ENCODE measurements around the gene LMCD1.

LMCD1 gene

DNA sequence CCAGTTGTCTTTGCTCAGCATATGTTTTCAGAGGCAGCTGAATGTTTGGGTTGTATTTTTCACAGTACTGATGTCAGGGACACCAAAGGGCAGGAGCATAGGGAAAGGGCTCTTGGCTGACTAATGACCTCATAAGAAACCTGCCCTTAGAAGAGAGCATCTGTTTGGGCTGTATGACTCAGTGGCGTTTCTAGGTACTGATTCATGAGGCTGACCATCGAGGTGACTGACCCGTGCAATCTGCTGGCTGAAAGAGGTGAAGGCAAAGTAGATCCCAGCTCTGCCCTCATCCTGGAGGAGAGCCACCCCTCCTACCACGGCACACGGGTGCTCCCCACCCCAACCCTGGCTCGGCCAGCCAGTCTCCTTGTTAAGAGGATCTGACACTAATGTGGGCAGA is 8.3 kb downstream of the LMCD1 start:
- DNase-seq, result no peak

DNA sequence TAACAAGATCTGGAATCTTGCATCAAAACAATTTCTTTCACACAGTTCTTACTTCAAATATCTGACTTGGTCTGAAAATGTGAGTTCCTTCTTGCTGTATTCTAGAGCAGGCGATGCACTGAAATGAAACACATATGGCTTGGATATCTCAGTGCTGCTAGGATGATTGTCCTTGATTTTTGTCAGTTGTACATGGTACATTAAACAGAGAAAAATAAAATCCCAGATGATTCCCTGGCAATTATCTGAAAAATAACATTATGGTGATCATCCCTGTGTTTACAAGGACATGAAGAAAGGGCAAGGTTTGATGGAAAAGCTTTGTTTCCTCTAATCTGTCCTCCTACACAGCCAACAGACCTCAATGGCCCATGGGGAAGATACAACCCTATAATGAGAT is 10.6 kb downstream of the LMCD1 start:
- DNase-seq, result no peak

DNA sequence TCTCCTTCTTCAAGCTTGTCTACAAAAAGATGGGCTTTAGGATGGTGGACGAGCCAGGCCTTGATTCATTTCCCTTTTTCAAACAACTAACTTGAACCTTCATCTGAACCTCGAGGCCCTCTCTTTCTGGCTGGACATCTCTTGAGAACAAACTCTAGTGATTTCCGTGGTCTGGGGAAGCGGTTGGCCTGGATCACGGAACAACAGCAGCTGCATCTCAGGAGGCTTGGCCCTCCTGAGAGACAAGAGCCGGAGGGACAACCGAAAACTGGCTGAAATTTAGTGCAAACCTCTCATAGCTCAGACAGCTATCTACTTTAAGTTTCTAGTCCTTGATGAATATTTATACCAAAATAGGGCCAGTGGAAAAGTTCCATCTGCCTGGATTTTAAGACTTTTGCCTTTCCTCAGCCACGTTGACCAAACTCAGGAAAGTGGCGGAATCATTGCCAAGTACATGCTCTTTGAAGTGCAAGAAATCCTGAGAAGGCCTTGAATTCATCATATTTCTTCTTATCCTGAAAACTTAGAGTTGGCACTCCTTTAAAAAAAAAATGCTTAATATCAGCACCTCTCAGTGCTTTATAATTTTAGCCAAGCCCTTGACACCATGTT is 14.5 kb downstream of the LMCD1 start:
- DNase-seq, result no peak

DNA sequence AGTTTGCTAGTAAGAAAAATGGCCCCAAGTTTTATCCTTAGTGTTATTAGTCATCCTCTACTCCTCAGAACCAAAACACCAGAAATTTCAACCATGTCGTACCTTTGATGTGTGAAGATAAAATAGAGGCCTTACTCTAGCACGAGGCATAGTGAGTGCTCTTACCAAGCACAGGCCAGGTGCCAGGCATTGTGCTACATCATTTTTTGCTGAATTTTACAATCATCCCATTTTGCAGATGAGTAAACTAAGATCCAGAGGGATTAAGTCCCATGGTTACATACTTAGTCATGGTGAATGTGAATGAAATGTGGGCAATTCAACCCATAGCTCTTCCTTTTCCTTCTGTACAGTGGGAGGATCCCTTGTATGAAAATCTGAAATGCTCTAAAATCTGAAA is 15.2 kb downstream of the LMCD1 start:
- no peak for DNase-seq

DNA sequence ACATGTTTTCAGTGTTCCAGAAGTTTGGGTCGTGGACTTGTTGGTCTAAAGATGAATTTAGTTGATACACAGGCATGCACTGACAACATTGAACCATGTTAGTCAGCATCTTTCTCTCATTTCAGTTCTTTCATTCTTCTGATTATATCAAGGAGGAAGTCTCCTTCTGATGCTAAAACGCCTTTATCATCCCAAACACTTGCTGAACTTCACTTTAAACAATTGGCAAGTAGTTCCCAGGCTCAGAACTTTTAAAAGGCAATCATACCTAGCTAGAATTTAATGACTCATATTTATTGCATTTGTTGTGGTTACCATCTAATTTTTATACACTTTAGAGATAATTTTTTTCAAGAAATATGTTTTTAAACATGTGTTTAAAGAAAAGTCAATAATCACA is 15.9 kb downstream of the LMCD1 start:
- no peak for DNase-seq

DNA sequence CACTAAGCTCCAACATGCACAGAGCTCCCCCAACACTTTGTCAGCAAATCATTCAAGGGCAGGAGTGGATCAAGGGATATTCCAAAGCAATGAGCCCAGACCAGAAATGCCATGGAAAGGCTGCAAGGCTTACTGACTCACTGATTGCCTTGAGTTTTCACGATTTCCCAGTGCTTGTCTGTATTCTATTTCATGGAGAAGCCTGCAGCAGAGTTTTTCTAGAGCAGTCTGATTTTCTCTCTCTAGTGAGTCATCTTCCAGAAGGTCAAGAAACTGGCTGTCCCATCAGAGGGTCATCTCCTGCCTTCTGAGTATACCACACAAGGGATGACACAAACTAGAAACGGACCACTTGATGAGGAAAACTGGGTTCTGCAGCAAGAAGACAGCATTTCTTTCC is 16.5 kb downstream of the LMCD1 start:
- DNase-seq, result no peak

DNA sequence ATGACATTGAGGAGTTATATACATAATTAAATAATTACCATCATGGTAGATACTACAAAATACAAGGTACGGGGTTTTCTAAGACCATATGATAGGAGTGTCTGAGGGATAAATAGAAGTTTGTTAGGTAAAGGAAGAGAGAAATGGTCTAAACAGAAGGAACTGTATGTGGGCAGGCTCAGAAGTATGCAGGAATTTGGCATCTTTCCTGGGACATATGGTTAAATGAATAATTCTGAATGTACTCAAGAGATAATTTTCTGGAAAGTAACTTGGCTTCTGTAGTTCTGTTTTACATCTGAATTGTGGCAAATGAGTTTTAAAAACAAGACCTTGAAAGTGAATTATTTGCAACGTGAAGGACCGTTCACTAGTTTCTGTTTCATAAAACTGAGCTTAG is 17.5 kb downstream of the LMCD1 start:
- DNase-seq, result no peak

DNA sequence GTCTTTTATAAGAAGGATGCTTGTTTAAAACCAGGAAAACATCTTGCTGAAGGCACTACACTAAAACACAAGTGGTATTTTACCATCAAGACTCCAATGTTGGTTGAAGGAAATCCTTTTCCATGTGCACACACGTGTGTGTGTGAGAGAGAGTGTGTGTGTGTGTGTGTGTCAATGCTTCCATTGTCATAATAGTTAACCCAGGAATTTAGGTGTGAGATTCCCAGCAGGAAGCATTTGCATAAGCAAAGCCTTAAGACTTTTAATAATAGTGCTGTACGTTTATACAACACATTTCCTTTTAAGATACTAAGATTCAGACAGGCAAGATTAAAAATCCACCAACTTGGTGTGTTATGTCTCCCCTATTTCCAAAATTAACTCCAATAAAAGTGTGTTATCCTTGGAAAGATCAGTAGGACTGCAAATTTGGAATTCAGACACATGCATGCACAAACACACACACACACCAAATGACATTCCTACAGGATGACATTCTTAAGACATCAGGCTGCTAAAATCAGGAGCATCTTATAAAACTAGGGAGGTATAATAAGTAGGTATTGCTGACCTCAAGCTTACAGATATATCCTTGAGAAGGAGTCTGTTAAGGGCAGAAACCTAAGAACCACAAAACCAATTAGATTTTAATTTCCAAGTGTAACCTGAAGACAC is 18.3 kb downstream of the LMCD1 start:
- DNase-seq, result no peak

DNA sequence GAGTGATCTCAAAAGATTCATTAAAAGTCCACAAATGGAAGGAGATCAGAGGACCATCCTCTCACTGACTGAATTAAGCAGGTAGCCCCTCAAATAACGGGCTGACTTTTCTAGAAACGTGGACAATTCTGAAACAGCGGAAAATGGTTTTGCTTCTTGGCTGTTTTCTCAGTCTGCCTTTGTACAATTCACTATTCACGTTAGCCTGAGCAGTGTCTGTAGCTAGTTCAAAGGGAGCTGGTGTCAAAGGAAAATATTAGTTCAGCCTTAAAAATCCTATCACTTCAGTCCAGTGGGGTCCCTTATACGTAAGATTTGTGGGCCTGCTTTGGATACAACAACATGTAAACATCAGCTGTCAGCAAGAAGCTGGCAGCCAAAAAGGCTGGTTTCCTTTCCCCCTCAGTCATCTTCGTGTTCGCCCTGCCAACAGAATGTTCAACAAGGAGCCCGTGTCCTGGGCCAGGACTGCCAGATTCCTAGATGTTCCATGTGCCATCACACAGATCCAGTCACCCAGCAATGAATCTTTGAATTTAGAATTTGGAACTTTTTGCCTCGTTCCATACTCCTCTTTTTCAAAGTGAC is 19.3 kb downstream of the LMCD1 start:
- no peak for DNase-seq

DNA sequence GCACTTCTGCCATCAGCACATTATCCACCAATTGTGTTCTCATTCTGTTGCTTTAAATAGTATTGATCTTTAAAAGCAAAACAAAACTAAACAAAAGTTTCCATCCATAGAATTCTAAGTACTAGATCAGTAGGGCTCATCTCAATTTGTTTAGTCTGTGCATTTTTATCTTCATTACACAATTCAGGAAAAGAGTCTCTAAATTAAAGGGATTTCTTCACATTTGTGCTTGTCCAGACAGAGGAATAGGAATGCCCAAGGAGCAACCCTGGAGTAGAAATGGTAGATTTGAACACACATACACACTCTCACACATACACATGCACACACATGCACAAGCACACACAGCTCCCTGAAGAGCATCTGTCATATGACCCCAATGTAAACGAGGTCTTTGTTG is 21.4 kb downstream of the LMCD1 start:
- no peak for DNase-seq

DNA sequence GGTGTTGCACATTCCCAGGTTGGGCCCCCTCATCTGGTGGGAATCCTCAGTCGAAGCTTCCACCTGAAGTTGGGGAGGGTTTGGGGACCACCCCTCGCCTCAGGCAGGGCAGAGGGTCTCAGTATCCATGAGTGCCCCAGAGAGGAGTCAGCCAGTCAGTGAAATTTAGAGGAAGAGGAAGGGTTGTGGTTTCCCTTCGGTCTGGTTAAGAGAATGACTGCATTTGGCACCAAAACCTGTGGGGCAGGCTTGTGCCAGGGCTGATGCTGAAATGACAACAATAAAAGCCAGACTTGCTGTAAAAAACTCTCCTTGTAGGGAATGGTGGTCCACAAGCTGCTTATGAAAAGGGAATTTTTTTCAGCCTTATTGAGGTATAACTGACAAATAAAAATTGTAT is 22.6 kb downstream of the LMCD1 start:
- no peak for DNase-seq

DNA sequence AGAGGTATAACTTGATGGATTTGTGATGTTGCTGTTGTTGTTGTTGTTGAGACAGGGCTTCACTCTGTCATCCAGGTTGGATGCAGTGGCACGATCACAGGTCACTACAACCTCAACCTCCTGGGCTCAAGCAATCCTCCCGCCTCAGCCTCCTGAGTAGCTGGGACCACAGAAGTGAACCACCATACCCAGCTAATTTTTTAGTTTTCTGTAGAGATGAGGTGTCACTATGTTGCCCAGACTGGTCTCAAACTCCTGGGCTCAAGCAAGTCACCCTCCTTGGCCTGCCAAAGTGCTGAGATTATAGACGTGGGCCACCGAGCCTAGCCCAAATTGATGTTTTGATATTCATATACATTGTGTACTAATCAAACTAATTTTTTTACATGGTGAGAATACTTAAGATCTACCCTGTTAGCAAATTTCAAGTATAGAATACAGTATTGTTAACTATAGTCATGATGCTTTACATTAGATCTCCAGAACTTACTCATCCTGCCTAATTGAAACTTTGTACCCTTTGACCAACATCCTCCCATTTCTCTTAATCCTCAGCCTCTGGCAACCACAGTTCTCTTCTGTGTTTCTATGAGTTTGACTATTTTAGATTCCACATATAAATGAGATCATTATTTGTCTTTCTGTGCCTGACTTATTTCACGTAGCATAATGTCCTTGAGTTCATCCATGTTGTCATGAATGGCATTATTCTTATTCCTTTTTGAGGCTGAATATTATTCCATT is 23.2 kb downstream of the LMCD1 start:
- no peak for DNase-seq

DNA sequence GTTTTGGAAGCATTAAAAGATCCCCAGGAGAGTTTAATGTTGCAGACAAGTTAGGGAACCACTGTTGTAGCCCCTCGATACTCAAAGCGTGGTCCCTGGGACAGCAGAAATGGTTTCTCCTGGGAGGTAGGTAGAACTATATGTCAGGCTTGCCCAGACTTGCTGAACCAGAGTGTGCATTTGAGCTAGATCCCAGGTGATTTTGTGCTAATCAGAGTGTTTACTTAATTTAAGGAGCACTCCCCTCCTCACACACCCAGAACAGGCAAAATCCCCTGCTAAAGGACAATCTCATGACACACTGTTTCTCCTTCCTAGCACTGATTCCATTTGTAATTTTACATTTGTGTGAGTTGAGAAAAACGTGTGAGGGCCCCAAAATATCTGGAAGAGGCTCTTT is 24.3 kb downstream of the LMCD1 start:
- no peak for DNase-seq

DNA sequence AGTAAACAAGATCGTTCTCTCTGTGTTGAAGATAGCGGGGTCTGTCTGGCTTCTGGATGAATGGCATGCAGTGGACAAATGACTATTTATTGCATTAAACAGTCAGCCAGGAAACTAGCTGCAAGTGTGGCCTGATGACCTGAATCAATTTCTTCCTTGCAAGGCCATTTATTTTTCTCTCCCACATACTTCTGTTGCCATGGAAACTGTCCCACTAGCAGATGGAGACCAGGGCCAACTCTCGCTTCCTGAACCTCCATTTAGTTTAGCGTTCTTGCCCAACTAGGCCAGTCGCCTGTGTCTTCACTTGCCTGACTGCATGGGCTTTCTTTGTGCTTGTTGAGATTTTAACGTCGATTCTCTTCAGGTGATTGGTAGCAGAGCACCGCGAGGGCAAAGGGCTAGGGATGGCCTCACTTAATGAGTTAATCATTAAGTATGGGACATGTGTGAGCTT is 27.6 kb downstream of the LMCD1 start:
- DNase-seq, result no peak

DNA sequence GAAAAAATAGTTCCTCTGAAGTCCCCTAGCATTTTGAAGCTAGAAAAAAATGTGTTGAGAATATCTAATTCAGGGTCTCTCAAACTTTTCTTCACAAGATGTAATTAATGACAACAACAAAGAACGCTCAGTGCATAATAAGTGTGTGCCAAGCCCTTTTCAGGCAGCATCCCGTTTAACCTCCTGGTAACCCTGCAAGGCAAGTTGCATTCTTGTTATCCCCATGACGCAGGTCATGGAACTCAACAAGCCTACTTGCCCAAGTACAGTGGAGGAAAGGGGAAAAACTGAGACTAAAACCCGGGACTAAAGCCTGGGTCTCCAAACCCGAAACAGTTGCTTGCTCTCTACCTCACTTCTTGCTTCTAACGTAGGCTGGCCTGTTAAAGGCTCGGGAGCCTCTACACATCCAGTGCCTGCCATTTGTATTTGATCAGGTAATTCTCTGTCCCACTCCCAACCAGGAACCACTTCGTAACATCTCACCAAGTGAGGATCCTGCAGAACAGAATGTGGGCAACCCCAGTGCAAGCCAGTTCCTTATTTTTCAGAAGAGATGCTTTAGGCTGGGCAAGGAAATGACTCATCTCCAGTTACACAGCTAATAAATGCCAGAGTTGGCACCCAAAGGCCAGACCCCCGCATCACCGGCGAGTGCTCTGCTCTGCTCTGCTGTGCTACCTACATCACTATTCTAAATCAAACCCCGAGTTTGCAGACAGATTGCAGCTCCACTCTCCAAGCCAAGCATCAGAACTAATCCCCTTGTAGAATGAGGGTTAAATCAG is 28.3 kb downstream of the LMCD1 start:
- no peak for DNase-seq

DNA sequence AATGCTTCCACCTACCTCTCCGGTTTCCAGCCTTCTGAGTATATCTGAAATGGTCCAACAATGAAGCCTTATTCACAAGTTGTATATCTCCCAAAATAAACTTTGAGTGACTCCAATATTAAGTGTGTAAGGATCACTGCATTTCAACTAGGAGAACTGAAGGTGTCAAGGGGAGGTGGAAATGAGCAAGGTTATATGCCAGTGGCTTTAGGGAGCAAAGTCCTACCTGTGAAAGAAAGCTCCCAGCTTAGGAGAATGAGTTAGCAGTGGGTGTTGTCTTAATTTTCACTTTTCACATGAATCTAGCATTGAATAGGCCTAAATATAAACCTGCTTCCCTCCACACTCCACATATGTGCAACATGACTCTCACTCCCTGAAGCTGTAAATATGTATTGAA is 29.0 kb downstream of the LMCD1 start:
- no peak for DNase-seq

DNA sequence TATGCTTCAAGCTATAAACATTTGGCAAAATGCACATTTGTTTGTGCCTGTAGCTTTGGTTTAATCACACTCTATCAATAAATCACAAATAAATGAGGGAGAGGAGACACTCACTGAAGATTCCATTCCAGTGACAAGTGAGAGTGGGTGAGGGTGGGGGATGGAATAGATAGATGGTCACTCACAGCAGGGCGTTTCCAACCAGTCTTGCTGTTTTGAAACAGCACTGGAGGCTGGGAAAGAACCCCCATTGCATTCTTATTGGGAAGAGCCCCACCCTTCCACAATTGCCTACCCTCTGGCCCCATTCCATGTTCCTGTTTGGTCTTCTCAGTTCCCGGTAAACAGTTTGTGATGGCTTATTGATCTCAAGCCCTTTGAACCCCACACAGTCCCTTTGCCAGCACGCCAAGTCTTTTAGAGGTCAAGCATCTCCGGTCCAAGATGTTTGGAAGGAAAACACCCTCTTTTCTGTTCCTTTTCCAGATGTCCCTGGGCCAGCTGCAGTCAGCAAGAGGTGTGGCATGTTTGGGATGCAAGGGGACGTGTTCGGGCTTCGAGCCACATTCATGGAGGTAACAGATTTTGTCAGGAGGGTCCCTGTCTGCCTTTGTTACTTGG is 30.7 kb downstream of the LMCD1 start:
- DNase-seq, result no peak

DNA sequence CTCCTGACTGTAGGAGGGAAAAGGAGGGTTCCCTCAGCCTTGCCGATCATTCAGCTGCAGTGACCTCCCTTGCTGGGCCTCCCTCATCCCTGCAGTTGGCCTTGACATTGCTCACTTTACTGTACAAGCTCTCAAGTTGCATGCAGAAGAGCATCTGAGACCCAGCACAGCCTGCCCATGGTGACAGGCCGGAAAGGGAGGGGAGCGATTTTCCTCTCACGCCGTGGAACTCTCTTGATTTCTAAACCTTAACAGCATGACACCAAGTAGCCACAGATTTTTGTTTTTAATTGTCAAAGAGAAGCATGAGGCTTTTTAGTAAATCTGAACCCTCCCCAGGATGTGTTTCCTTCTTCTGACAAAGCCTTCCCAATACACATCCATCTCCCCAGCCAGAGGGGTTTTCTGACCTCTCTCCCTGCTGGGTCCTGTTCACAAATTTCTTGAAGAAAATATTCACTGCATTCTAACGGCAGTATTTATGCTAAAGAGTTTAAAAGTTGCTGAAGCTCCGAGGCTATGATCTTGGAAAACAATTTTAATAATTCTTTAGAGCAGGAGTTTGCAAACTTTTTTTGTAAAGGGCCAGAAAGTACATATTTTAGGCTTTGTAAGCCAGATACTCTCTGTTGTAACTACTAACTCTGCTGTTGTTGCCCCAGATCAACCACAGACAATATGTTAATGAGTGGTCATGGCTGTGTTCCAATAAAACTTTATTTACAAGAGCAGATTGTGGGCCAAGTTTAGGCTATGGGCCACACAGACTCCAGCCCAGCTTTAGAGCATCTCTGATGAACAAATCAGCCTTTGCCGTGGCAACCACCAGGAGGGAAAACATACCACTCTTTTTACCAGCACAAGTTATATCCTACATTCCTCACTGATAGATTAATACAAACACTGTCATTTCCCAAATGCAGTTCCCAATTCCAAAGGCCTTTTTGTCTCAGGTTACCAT is 34.8 kb downstream of the LMCD1 start:
- no peak for DNase-seq

DNA sequence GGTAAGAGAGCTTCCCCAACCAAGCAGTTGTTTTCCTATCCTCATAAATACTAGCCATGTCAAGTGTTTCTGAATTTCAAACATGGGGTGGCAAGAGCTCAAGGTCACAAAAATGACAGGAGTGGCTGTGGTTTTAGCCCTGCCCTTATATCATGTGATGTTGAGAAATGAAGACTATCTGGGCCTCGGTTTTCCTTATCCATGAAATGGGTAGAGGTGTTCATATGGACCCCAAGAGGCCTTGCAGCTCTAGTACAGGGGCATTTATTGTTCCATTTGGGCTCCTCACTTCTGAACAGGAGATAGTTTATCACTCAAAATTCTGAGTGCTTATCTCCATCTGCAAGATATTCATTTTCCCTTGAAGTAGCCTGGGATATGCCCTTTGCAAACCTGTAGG is 35.8 kb downstream of the LMCD1 start:
- no peak for DNase-seq

DNA sequence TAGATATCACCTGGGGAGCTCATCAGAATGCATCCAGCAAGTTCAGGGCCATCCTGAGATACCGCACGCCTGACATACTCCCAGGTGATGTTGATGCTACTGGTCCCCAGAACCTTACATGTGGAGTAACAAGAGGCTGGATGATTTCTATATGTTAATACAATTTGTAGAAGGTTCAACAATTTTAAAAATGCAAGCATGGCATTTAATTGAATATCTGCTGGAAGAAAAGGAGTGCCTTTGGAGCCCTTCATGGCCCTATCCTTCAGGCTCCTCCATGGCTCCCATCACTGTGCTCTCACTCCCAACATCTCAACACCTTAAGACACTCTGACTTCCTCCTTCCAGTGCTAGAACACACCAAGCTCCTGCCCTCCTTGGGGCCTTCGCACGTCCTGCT is 36.6 kb downstream of the LMCD1 start:
- no peak for DNase-seq

DNA sequence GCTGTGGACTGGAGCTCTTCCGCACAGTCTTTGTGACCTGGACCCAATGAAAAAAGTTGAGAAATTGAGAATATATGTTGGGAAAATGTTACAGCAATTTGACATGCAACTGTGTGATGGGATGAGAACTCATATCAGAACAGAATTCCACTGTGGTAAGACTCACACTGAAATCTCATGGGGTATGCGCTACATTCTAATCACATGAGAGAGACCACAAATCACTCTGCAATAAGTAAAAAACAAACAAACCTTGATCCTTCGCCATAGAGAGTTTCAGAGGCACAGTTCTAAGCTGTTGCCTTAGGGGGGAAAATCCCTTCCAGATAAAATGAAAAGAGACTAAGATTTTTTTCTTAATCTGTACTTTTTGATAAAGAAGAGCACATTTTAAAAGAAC is 37.3 kb downstream of the LMCD1 start:
- no peak for DNase-seq

DNA sequence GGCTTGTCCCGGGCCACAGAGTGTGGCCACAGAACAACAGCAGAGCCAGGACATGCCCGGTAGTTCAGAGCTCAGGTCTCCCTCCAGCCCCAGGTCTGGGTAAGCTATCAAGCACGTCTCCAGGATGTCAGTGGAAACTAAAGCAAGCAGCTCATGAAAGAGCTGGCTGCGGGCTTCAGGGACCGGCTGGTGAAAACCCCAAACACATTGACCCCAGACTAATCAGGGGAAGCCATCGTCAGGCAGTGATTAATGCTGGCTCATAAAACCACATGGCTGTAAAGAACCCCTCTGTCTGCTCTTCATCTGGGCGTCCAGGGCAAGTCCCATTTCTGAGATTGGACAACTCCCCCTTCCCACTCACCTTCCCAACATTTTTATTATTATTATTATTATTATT is 37.8 kb downstream of the LMCD1 start:
- no peak for DNase-seq
